HepG2 (cell line): ENCODE results near the gene GAS2. TPM values are rescaled to one million over a fixed set of nuclear protein-coding genes. Genes with fewer than 3 reads are reported as not detected.

Experiments
- E2F1 ChIP-seq: sonication (generic); formaldehyde crosslinking; IDR thresholded peaks from 2 replicates; pipeline ENCODE4 v1.5.0; 2020; ENCODE audit warnings: missing genetic modification reagents
- FLYWCH1 ChIP-seq: sonication (generic); formaldehyde crosslinking; IDR thresholded peaks from 2 replicates; pipeline ENCODE4 v1.8.1; 2023; ENCODE audit warnings: mild to moderate bottlenecking, missing genetic modification reagents
- GMEB2 ChIP-seq: IDR thresholded peaks from 2 replicates; pipeline ENCODE4 v1.6.1; 2016; ENCODE audit warnings: missing biosample characterization, missing genetic modification reagents, low read depth
- HDAC6 ChIP-seq: fragments of 200-600 bp; sonication (generic); IDR thresholded peaks from 2 replicates; pipeline ENCODE4 v1.7.0; 2017; ENCODE audit warnings: mild to moderate bottlenecking, antibody characterized with exemption, low read length, low read depth
- ISL2 ChIP-seq: sonication (generic); formaldehyde crosslinking; IDR thresholded peaks from 2 replicates; pipeline ENCODE4 v1.5.0; 2020; ENCODE audit warnings: missing genetic modification reagents
- MNT ChIP-seq: fragments of 450-650 bp; IDR thresholded peaks from 2 replicates; pipeline ENCODE4 v1.6.1; 2016
- NR2F1 ChIP-seq, 2 experiments: fragments of 450-650 bp in 1 of 2; formaldehyde crosslinking in 1 of 2; IDR thresholded peaks; 2 replicates each; pipeline versions ENCODE4 v1.5.0 to v1.6.1; 2016 to 2020; ENCODE audit warnings: mild to moderate bottlenecking in 1 of 2, missing compliant biosample characterization in 1 of 2, missing genetic modification reagents in 1 of 2, moderate library complexity in 1 of 2
- SETDB1 ChIP-seq: sonication (generic); formaldehyde crosslinking; IDR thresholded peaks from 2 replicates; pipeline ENCODE4 v1.5.1; 2020; ENCODE audit warnings: missing genetic modification reagents, mild to moderate bottlenecking, borderline replicate concordance
- SMAD9 ChIP-seq: sonication (generic); formaldehyde crosslinking; IDR thresholded peaks from 2 replicates; pipeline ENCODE4 v1.5.1; 2020; ENCODE audit warnings: mild to moderate bottlenecking, missing genetic modification reagents
- SP140L ChIP-seq: sonication (generic); formaldehyde crosslinking; IDR thresholded peaks from 2 replicates; pipeline ENCODE4 v1.4.0; 2020; ENCODE audit warnings: missing genetic modification reagents, borderline replicate concordance
- TAF1 ChIP-seq: sonication (generic); formaldehyde crosslinking; IDR thresholded peaks from 2 replicates; pipeline ENCODE4 v1.4.0; 2020; ENCODE audit warnings: missing genetic modification reagents
- TFE3 ChIP-seq: IDR thresholded peaks from 2 replicates; pipeline ENCODE4 v1.6.1; 2016
- U2AF2 ChIP-seq: fragments of 200-400 bp; formaldehyde crosslinking; IDR thresholded peaks from 2 replicates; pipeline ENCODE4 v1.6.1; 2017; ENCODE audit warnings: low read depth, mild to moderate bottlenecking, low read length
- UBTF ChIP-seq: sonication (generic); formaldehyde crosslinking; IDR thresholded peaks from 2 replicates; pipeline ENCODE4 v1.4.0; 2020; ENCODE audit warnings: mild to moderate bottlenecking, missing genetic modification reagents
- ZFX ChIP-seq: sonication (generic); formaldehyde crosslinking; IDR thresholded peaks from 2 replicates; pipeline ENCODE4 v1.4.0; 2020; ENCODE audit warnings: mild to moderate bottlenecking, low read depth, missing genetic modification reagents, moderate library complexity
- ZNF296 ChIP-seq: sonication (generic); formaldehyde crosslinking; conservative IDR thresholded peaks from 2 replicates; pipeline ENCODE4 v1.5.0; 2020; ENCODE audit warnings: mild to moderate bottlenecking, missing genetic modification reagents
- ZNF329 ChIP-seq: sonication (generic); formaldehyde crosslinking; IDR thresholded peaks from 2 replicates; pipeline ENCODE4 v1.9.0; 2021; ENCODE audit warnings: low read depth, mild to moderate bottlenecking, missing genetic modification reagents
- ZNF331 ChIP-seq: sonication (generic); formaldehyde crosslinking; IDR thresholded peaks from 2 replicates; pipeline ENCODE4 v1.4.0; 2020; ENCODE audit warnings: missing genetic modification reagents
- ZNF362 ChIP-seq: sonication (generic); formaldehyde crosslinking; IDR thresholded peaks from 2 replicates; pipeline ENCODE4 v1.4.0; 2020; ENCODE audit warnings: missing genetic modification reagents, mild to moderate bottlenecking, borderline replicate concordance
- ZNF547 ChIP-seq: sonication (generic); formaldehyde crosslinking; IDR thresholded peaks from 2 replicates; pipeline ENCODE4 v1.5.1; 2020; ENCODE audit warnings: mild to moderate bottlenecking, missing genetic modification reagents
- polyA plus RNA-seq, 8 experiments: library from polyadenylated mRNA; depleted of rRNA in 3 of 8; stranded (reverse) in 7 of 8; unstranded in 1 of 8; fragments of >200 nt; fragmentation: Illumina TruSeq in 4 of 8; extraction: Trizol in 4 of 8; gene quantifications; 2 replicates each; pipeline versions ENCODE4 v1.2.1 to v1.2.3, GENCODE V29; 2011 to 2016; ENCODE audit warnings: low read depth in 4 of 8, missing spikeins in 1 of 8, mixed read lengths in 1 of 8; ENCODE audit not compliant: insufficient read depth in 1 of 8
- total RNA-seq, 5 experiments: library from RNA; depleted of rRNA; stranded (reverse); fragments of >200 nt; fragmentation: Illumina TruSeq; extraction: Trizol; gene quantifications; 2 replicates each; pipeline ENCODE4 v1.2.3, GENCODE V29; 2016; ENCODE audit warnings: low read depth in 1 of 5

GAS2 gene
- total and polyA plus RNA-seq, 2 of the 13 experiments (the other 11 are each of a cell fraction or from before 2014, with no cell fraction given), result 26.0 to 85.1 TPM

GRCh38 chr11:22666688-22667439 is 453 bp downstream of the GAS2 start (continued):
- TF ChIP-seq U2AF2 (no peak), ZNF329 (CRISPR knock-in tag) (no peak), MNT (no peak), ZNF547 (CRISPR knock-in tag) (no peak), TAF1 (CRISPR knock-in tag) (peak; percentile 74), SP140L (CRISPR knock-in tag) (no peak), SETDB1 (CRISPR knock-in tag) (no peak), GMEB2 (CRISPR knock-in tag) (no peak), SMAD9 (CRISPR knock-in tag) (no peak), FLYWCH1 (CRISPR knock-in tag) (0 out of 2 replicates have a peak, but pooled peaks have one; percentile 65), ZNF362 (CRISPR knock-in tag) (peak; percentile 24; the same call in 1 of the 2 replicates), TFE3 (CRISPR knock-in tag) (no peak), ZNF296 (CRISPR knock-in tag) (no peak), HDAC6 (no peak), NR2F1 (CRISPR knock-in tag; IDR thresholded peaks at IDR 0.05) (peak; percentile 30 to 65; a peak in 3 of 4 replicates), ZFX (peak; percentile 53; the same call in 1 of the 2 replicates), ZNF331 (no peak), ISL2 (CRISPR knock-in tag) (peak; percentile 65; the same call in 1 of the 2 replicates), UBTF (peak; percentile 99), E2F1 (CRISPR knock-in tag) (0 out of 2 replicates have a peak, but pooled peaks have one; percentile 47)
